Activated T-helper 1 cell treated with anti-CD3 and anti-CD28 coated beads, Interleukin-2, amount 50 U/mL, for 16 hours (primary cell): Measurements from ENCODE around the gene TCEAL8.

ENCODE experiments used
- DNase-seq, 2 donors: peaks; one replicate each; pipeline ENCODE4 v3.0.0-alpha.2; 2020; ENCODE audit warnings: low read depth in 1 of 2, low spot score in 1 of 2

Gene TCEAL8

DNA sequence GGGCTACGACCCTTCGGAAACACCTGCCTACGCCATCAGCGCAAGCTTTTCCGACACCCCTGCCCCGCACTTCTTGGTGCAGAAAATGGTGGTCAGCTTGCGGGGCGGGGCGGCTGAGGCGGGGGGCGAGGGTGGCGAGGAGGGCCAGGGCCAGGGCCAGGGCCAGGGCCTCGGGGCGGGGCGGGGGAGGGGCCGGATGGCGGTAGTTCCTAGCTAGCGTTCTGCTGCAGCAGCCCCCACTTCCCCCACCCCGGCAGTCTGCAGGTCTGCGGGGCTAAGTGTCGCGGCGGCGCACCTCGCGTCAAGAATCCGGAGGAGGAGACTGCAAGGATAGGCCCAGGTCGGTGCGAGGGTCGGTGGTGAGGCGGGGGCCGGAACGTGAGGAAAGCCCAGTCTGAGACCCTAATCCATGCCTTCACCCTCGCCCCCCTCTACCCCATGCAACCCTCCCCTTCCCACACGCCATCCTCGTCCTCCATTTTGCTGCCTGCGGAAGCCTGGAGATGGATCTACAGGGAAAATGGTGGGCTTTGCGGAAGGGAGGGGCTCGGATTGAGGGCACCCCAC, 39.4 kb downstream of the TCEAL8 start:
- DNase-seq: peak in 1 of 2 donors; percentile 6

DNA sequence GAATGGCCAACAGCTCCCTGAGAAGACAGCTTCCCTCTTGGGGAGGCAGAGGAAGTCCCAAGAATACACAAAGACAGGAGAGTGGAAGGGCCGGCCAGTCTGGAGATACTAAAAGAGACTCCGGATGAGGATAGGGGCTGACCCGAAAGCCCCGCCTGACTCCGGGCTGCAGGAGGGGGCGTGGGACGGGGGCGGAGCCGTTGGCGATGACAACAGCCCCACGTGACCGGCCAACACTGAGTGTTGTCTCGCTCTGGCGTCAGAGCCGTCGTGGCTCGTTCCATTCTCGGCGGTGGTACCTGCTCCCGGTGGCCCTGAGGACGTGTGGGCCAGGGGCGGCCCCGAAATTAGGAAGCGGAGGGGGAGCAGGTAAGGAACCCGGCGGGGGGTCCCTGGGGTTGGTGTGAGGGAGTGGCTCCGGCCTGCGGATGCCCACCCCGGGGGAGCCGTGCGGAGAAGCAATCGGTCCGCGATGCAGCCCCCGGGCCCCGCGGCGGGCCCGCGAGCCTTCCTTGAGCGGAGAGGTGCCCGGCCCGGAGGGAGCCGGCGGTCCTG, 40.0 kb downstream of the TCEAL8 start, which contains the start of gene BEX4:
Gene BEX4, plus strand, starts transcription at position 239 of the 555 bp plus-strand sequence. CDS start 1,046 bp downstream, outside the sequence.
- peak; percentile 56 to 64 for DNase-seq

DNA sequence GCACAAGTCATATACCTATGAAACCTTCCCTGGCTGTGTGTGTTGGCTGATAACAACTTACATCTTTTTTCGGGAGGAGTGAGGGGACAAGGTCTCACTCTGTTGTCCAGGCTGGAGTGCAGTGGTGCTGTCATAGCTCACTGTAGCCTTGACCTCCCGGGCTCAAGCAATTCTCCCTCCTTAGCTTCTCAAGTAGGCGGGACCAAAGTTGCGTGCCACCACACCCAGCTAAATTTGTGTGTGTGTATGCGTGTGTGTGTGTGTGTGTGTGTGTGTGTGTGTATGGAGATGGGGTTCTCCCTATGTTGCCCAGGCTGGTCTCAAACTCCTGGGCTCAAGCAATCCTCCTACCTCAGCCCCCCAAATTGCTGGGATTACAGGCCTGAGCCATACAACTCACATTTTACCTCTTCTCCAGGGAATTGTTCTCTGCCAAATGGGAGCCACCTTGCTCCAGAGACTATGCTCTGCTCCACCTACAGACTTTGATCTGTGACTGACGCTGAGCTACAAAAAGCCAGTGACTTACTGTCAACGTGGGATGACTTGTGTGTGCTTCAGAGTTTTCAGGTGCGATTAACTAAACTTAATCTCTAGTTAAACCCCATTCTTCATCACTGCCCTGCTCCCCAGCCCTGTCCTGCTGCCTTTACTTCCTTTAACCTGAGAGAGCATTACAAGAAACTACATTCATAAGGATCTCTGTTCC, 42.1 kb downstream of the TCEAL8 start:
- DNase-seq: no peak

DNA sequence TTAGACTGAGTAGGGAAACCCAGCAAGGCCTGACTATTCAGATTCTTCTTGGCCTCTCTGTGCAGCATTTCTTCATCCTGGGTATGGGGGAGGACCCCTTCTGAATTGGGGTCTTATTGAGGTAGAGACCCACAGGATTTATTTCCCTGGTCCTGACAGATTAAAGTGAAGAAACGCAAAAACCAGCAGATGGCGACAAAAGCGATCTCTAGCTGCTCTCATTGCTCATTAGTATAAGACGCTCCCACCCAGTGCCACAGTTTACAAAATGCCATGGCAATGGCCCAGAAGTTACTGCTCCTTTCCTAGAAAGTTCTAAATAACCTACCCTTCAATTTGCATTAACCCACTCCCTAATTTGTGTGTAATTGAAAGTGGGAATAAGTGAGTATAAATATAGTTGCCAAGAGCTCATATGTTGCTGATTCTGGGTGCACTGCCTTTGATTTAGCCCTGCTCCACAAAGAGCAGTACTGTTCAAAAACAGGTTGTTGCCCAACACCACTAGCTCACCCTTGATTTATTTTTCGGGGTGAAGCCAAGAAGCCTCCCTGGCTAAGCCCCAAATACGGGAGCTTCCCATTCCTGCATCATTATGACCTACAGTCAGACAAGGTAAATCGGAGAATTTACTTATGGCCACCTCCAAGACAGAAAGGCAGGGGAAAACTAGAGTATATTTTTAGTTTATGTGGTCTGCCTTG, 43.8 kb downstream of the TCEAL8 start:
- no peak for DNase-seq

DNA sequence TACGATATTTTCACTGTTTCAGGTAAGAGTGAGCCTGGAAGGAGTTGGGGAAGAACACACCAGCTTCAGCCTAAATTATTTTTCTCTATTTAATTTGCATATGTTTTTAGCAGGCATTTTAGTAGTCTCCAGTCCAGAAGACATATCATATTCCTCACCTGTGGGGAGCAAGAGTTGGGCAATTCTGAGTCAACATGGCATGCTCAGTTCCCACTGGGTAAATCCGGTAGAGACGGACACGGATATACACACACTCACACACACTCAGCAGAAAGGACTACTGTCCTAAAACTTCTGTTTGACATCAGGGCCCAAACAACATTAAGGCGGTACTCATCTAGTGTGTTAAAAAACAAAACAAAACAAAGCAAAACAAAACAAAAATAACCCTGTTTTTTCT, 44.9 kb downstream of the TCEAL8 start:
- no peak for DNase-seq
